ENCODE data around the gene PRR5L.
"Not testable (repeated sequence)": the region's sequence is repeated elsewhere in the genome, so short reads cannot be mapped to it uniquely, and the experiment has no call there.

PRR5L gene

GRCh38 chr11:36281850-36282249 lies 14.2 kb upstream of the PRR5L start:
- no peak for DNase-seq

- DNase-seq = no peak
Observed at GRCh38 chr11:36282926-36283325, 13.2 kb upstream of the PRR5L start.

- no peak for DNase-seq
Observed at GRCh38 chr11:36288442-36289225, 7.5 kb upstream of the PRR5L start.

- peak; percentile 58 for DNase-seq
Observed at GRCh38 chr11:36289226-36289852, 6.7 kb upstream of the PRR5L start, which contains the start of gene COMMD9. TSS of gene COMMD9 (minus strand) at chr11:36289424. CDS start at chr11:36289412, 12 bp downstream.

- no peak for DNase-seq
Observed at GRCh38 chr11:36292311-36292722, 3.8 kb upstream of the PRR5L start.

- no peak for DNase-seq
Observed at GRCh38 chr11:36296884-36297543, 926 bp downstream of the PRR5L start.

GRCh38 chr11:36300650-36301049 lies 4.6 kb downstream of the PRR5L start:
- no peak for DNase-seq

- no peak for DNase-seq
Observed at GRCh38 chr11:36304351-36304750, 8.3 kb downstream of the PRR5L start.

- no peak for DNase-seq
Observed at GRCh38 chr11:36305047-36305446, 9.0 kb downstream of the PRR5L start.

- DNase-seq = no peak
Observed at GRCh38 chr11:36306888-36307287, 10.8 kb downstream of the PRR5L start.

- no peak for DNase-seq
Observed at GRCh38 chr11:36308577-36308976, 12.5 kb downstream of the PRR5L start.

- no peak for DNase-seq
Observed at GRCh38 chr11:36309779-36310178, 13.7 kb downstream of the PRR5L start.

- no peak for DNase-seq
Observed at GRCh38 chr11:36311926-36312595, 16.0 kb downstream of the PRR5L start.

GRCh38 chr11:36312611-36313472 lies 16.8 kb downstream of the PRR5L start:
- no peak for DNase-seq

- DNase-seq = no peak
Observed at GRCh38 chr11:36313750-36314433, 17.8 kb downstream of the PRR5L start.

GRCh38 chr11:36314434-36314767 lies 18.3 kb downstream of the PRR5L start:
- DNase-seq = no peak

GRCh38 chr11:36316049-36316448 lies 20.0 kb downstream of the PRR5L start:
- DNase-seq = no peak

GRCh38 chr11:36317992-36318391 lies 21.9 kb downstream of the PRR5L start:
- no peak for DNase-seq

GRCh38 chr11:36324956-36325355 lies 28.9 kb downstream of the PRR5L start:
- DNase-seq = not testable (repeated sequence)

GRCh38 chr11:36325403-36325802 lies 29.3 kb downstream of the PRR5L start:
- DNase-seq = not testable (repeated sequence)

GRCh38 chr11:36326524-36327419 lies 30.7 kb downstream of the PRR5L start:
- no peak for DNase-seq

All from GOT3 (cell line).